Tibial nerve (tissue), 4 donors: Measurements from ENCODE around the gene LCN12. TPM values are rescaled to one million over a fixed set of nuclear protein-coding genes. Genes with fewer than 3 reads are reported as not detected.

Source experiments
- DNase-seq, 2 donors: peaks; one replicate each; pipeline ENCODE4 v3.0.0-alpha.2; 2019; ENCODE audit warnings: low spot score in 2 of 2
- H3K27ac ChIP-seq, 4 donors: fragments of 200-600 bp; sonication (generic) in 3 of 4; one replicate each; pipeline ENCODE4 v1.5.1; 2017 to 2019; ENCODE audit warnings: mild to moderate bottlenecking in 1 of 4
- H3K27me3 ChIP-seq, 2 donors: fragments of 200-600 bp; sonication (generic) in 1 of 2; one replicate each; pipeline versions ENCODE4 v1.5.1 to v1.6.0; 2017 to 2019
- H3K36me3 ChIP-seq, 3 donors: fragments of 200-600 bp; sonication (generic); one replicate each; pipeline ENCODE4 v1.5.1; 2018 to 2019
- H3K4me1 ChIP-seq, 4 donors: fragments of 200-600 bp; sonication (generic) in 3 of 4; one replicate each; pipeline ENCODE4 v1.5.1; 2017 to 2019
- H3K4me3 ChIP-seq, 4 donors: fragments of 200-600 bp; sonication (generic) in 3 of 4; one replicate each; pipeline ENCODE4 v1.5.1; 2017 to 2019; ENCODE audit warnings: mild to moderate bottlenecking in 1 of 4, moderate library complexity in 1 of 4
- H3K9me3 ChIP-seq, 4 donors: fragments of 200-600 bp; sonication (generic) in 3 of 4; one replicate each; pipeline ENCODE4 v1.5.1; 2017 to 2019
- EP300 ChIP-seq, 2 donors: sonication (generic); formaldehyde crosslinking; IDR thresholded peaks; one replicate each; pipeline ENCODE4 v1.6.1; 2017; ENCODE audit warnings: antibody characterized with exemption in 2 of 2, mild to moderate bottlenecking in 1 of 2
- POLR2A ChIP-seq, 2 donors: fragments of 450-650 bp; IDR thresholded peaks; one replicate each; pipeline ENCODE4 v1.6.1; 2017; ENCODE audit warnings: antibody characterized with exemption in 2 of 2, mild to moderate bottlenecking in 2 of 2, moderate library complexity in 2 of 2
- WGBS, 2 donors: methylation state at CpG; one replicate each; pipeline ENCODE4 v1.1.5; 2018; 5-methylcytosine and 5-hydroxymethylcytosine counted together
- total RNA-seq, 4 donors: library from RNA; depleted of rRNA; stranded (reverse); fragments of >200 nt; gene quantifications; one replicate each; pipeline ENCODE4 v1.1.0, GENCODE V29; 2016
- TF ChIP-seq, protein P1 (sequence below), 5 experiments: fragments of 200-600 bp in 3 of 5; fragments of 450-650 bp in 2 of 5; sonication (generic) in 3 of 5; IDR thresholded peaks; one replicate each; pipeline ENCODE4 v1.5.1; 2016 to 2019; ENCODE audit warnings: antibody characterized with exemption in 5 of 5, mild to moderate bottlenecking in 3 of 5, moderate library complexity in 2 of 5

LCN12 gene
- total RNA-seq, 4 donors from 2014 or later, result 2.4 to 16.8 (median 7.8) TPM

DNA sequence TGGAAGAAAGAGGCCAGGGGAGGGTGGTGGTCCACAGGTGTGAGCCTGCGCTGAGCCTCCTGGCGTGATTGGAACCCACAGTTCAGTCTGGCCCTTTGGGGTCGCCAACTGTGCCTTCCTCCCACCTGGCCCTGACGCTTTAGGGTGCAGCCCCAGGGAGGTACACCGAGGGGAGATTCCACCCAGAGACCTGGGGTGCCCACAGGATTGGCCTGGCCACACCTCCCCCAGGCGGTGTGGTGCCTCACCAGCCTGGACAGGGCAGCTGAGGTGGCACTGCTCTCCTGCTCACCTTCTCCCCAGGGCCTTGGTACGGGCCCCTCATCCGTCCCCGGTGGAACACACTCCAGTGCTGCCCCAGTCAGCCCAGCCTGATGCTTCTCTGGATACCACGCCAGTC lies 45.3 kb downstream of the LCN12 start:
- H3K27me3 ChIP-seq, result no peaks in the 10 kb centered on the region
- H3K27ac ChIP-seq, result peak overlapping the region in 3 of 4 donors; percentile 63 to 89 (median 76)
- no peaks in the 10 kb centered on the region for H3K9me3 ChIP-seq
- DNase-seq, result no peak
- TF ChIP-seq EP300 (IDR thresholded peaks at IDR 0.05), result no peak
- TF ChIP-seq, protein P1, sequence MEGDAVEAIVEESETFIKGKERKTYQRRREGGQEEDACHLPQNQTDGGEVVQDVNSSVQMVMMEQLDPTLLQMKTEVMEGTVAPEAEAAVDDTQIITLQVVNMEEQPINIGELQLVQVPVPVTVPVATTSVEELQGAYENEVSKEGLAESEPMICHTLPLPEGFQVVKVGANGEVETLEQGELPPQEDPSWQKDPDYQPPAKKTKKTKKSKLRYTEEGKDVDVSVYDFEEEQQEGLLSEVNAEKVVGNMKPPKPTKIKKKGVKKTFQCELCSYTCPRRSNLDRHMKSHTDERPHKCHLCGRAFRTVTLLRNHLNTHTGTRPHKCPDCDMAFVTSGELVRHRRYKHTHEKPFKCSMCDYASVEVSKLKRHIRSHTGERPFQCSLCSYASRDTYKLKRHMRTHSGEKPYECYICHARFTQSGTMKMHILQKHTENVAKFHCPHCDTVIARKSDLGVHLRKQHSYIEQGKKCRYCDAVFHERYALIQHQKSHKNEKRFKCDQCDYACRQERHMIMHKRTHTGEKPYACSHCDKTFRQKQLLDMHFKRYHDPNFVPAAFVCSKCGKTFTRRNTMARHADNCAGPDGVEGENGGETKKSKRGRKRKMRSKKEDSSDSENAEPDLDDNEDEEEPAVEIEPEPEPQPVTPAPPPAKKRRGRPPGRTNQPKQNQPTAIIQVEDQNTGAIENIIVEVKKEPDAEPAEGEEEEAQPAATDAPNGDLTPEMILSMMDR (IDR thresholded peaks at IDR 0.05), result no peak
- no peak for TF ChIP-seq POLR2A (IDR thresholded peaks at IDR 0.05)
- peaks cover 0 to 15% (median 0%) of the 10 kb centered on the region in 3 donors for H3K36me3 ChIP-seq
- WGBS, 2 donors, result 83 to 84% methylated on average over 7 to 8 of the region's 10 CpGs
- H3K4me3 ChIP-seq, result no peak overlapping the region
- H3K4me1 ChIP-seq, result peaks cover 0 to 71% (median 61%) of the 10 kb centered on the region in 4 donors

DNA sequence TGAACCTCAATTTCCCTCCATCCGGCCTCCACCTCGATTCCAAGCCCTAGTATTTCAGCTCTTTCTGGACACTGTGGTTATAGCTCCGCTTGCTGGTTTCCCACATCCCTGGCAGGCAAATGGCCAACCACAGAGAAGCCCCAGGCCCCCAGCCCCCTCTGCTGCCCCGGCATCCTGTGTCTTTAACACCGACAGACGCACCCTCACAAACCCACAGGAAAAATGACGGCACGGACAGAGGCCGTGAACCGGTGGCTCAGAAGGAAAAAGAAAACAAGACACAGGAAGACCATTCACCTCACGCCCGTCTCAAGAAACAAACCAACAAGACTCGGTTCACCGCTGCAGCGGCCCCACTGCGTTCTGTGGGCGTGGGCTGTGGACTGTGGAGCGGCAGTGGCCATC lies 45.8 kb downstream of the LCN12 start:
- H3K27ac ChIP-seq, result peak overlapping the region in 3 of 4 donors; percentile 63 to 89 (median 76)
- H3K27me3 ChIP-seq, result no peaks in the 10 kb centered on the region
- no peak overlapping the region for H3K4me3 ChIP-seq
- DNase-seq, result no peak
- WGBS, 2 donors, result 45 to 55% methylated on average over 18 of the region's 18 CpGs
- H3K4me1 ChIP-seq, result peaks cover 0 to 68% (median 58%) of the 10 kb centered on the region in 4 donors
- TF ChIP-seq EP300 (IDR thresholded peaks at IDR 0.05) (no peak), POLR2A (IDR thresholded peaks at IDR 0.05) (no peak)
- TF ChIP-seq, protein P1 (IDR thresholded peaks at IDR 0.05), result no peak
- peaks cover 0 to 15% (median 0%) of the 10 kb centered on the region in 3 donors for H3K36me3 ChIP-seq
- H3K9me3 ChIP-seq, result no peaks in the 10 kb centered on the region

DNA sequence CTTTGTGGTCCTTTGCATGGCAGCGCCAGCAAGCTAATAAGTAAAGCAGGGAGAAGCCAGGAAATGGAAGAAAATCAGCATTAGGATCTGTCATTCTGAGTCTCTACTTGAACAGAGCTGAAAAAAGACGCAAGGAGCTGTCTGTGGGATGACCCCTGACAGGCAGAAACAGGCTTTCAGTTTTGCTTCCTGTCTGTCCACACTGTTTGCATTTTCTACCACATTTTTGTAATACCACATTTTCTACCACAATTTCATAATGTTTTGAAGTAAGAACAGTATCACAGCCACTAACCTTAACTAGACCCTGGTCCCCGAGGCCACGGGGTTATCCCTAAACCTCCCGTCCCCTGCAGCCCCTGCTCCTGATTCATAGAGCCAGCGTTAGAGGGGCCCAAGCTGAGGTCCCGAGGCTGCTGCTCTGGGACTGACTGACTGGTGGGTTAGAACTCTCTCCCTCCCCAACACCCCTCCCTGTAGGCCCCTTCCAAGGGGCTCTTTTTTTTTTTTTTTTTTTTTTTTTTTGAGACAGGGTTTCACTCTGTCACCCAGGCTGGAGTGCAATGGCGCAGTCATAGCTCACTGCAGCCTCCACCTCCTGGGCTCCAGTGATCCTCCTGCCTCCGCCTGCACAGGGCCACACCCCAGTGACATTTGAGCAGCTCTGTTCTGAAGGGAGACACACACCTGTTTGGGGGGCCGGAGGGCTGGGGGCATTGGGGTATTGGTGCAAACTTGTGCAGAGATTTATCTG lies 48.3 kb downstream of the LCN12 start:
- peaks cover 0 to 5% (median 0%) of the 10 kb centered on the region in 4 donors for H3K9me3 ChIP-seq
- TF ChIP-seq, protein P1 (IDR thresholded peaks at IDR 0.05), result no peak
- TF ChIP-seq EP300 (IDR thresholded peaks at IDR 0.05), result no peak
- no peak for TF ChIP-seq POLR2A (IDR thresholded peaks at IDR 0.05)
- H3K4me3 ChIP-seq, result no peak overlapping the region
- no peaks in the 10 kb centered on the region for H3K36me3 ChIP-seq
- no peak for DNase-seq
- peak overlapping the region in 3 of 4 donors; percentile 31 to 53 (median 44) for H3K27ac ChIP-seq
- peaks cover 0 to 43% (median 33%) of the 10 kb centered on the region in 4 donors for H3K4me1 ChIP-seq
- no peaks in the 10 kb centered on the region for H3K27me3 ChIP-seq
- 42 to 49% methylated on average over 10 of the region's 10 CpGs for WGBS, 2 donors

DNA sequence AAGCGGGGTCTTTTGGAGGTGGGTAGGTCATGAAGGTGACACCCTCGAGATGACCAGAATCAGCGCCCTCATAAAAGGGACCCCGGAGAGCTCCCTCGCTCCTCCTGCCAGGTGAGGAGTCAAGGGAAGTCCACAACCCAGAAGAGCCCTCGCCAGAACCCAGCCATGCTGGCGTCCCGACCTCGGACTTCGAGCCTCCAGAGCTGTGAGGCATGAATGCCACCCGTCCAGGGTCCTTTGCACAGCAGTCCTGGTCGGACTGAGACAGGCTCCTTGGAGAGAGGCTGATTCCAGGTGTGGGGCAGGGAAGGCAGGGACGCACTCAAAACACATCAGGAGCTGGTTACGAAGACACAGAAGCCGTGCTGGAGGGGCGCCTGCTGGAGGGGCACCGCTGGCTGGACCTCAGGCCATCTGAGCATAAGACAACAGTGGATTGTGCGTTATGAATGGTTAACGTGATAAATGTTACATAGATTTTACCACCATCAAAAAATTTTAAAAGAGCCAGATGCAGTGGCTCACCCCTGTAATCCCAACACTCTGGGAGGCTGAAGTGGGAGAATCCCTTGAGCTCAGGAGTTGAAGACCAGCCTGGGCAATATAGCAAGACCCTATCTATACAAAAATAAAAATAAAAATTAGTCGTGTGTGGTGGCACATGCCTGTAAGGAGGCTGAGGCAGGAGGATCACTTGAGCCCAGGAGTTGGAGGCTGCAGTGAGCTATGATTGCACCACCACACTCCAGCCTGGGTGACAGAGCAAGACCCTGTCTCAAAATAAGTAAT lies 50.0 kb downstream of the LCN12 start:
- H3K36me3 ChIP-seq, result peaks cover 0 to 7% (median 0%) of the 10 kb centered on the region in 3 donors
- no peaks in the 10 kb centered on the region for H3K27me3 ChIP-seq
- H3K27ac ChIP-seq, result no peak overlapping the region
- H3K9me3 ChIP-seq, result peaks cover 0 to 5% (median 0%) of the 10 kb centered on the region in 4 donors
- DNase-seq, result no peak
- TF ChIP-seq, protein P1 (IDR thresholded peaks at IDR 0.05), result no peak
- TF ChIP-seq POLR2A (IDR thresholded peaks at IDR 0.05), result no peak
- no peak for TF ChIP-seq EP300 (IDR thresholded peaks at IDR 0.05)
- WGBS, 2 donors, result 88 to 91% methylated on average over 20 of the region's 20 CpGs
- no peak overlapping the region for H3K4me3 ChIP-seq
- peaks cover 0 to 39% (median 24%) of the 10 kb centered on the region in 4 donors for H3K4me1 ChIP-seq
